ENCODE measurements around the gene RAB40B. TPM values are rescaled to one million over a fixed set of nuclear protein-coding genes. Genes with fewer than 3 reads are reported as not detected.

The RAB40B gene
- total RNA-seq, 1 donor from 2014 or later: 14.6 TPM

GRCh38 chr17:82702231-82702927 lies 3.9 kb upstream of the RAB40B start:
- H3K27ac Mint-ChIP-seq (ENCODE audit: unreplicated experiment): no peak overlapping the region
- H3K27me3 Mint-ChIP-seq (ENCODE audit: unreplicated experiment): peaks cover 4% of the 10 kb centered on the region
- H3K36me3 Mint-ChIP-seq (ENCODE audit: unreplicated experiment): no peaks in the 10 kb centered on the region
- TF ChIP-seq, protein P1, sequence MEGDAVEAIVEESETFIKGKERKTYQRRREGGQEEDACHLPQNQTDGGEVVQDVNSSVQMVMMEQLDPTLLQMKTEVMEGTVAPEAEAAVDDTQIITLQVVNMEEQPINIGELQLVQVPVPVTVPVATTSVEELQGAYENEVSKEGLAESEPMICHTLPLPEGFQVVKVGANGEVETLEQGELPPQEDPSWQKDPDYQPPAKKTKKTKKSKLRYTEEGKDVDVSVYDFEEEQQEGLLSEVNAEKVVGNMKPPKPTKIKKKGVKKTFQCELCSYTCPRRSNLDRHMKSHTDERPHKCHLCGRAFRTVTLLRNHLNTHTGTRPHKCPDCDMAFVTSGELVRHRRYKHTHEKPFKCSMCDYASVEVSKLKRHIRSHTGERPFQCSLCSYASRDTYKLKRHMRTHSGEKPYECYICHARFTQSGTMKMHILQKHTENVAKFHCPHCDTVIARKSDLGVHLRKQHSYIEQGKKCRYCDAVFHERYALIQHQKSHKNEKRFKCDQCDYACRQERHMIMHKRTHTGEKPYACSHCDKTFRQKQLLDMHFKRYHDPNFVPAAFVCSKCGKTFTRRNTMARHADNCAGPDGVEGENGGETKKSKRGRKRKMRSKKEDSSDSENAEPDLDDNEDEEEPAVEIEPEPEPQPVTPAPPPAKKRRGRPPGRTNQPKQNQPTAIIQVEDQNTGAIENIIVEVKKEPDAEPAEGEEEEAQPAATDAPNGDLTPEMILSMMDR (IDR thresholded peaks at IDR 0.05; ENCODE audit: partially characterized antibody, unreplicated experiment): no peak
- no peaks in the 10 kb centered on the region for H3K4me1 Mint-ChIP-seq (ENCODE audit: low read depth, unreplicated experiment)
- H3K9me3 Mint-ChIP-seq (ENCODE audit: unreplicated experiment): peaks cover 7% of the 10 kb centered on the region
- H3K4me3 Mint-ChIP-seq (ENCODE audit: unreplicated experiment): no peak overlapping the region
- DNase-seq: no peak

DNA sequence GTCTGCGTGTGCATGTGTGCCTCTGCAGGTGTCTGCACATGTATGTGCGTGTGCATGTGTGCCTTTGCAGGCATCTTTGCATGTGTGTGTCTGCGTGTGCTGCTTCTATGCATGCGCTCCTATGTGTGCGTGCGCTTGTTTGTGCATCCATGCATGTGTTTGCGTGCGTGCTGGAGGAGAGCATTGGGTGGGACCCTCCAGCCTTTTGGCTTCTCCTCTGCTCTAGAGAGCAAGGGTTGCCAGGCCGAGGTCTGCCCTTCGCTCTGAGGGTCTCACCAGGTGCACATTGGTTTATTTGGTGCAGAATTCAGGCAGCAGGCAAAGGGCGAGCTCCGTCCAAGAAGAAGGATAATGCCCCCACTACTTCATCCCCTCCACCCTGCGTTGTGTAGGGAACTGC lies 1.1 kb upstream of the RAB40B start:
- Mint-ChIP-seq H3K9me3 (ENCODE audit: unreplicated experiment) (peaks cover 12% of the 10 kb centered on the region), H3K36me3 (ENCODE audit: unreplicated experiment) (peaks cover 10% of the 10 kb centered on the region), H3K4me3 (ENCODE audit: unreplicated experiment) (peak overlapping the region; percentile 96), H3K27ac (ENCODE audit: unreplicated experiment) (peak overlapping the region; percentile 59), H3K4me1 (ENCODE audit: low read depth, unreplicated experiment) (no peaks in the 10 kb centered on the region), H3K27me3 (ENCODE audit: unreplicated experiment) (peaks cover 11% of the 10 kb centered on the region)
- TF ChIP-seq, protein P1 (IDR thresholded peaks at IDR 0.05; ENCODE audit: partially characterized antibody, unreplicated experiment): no peak
- DNase-seq: no peak

DNA sequence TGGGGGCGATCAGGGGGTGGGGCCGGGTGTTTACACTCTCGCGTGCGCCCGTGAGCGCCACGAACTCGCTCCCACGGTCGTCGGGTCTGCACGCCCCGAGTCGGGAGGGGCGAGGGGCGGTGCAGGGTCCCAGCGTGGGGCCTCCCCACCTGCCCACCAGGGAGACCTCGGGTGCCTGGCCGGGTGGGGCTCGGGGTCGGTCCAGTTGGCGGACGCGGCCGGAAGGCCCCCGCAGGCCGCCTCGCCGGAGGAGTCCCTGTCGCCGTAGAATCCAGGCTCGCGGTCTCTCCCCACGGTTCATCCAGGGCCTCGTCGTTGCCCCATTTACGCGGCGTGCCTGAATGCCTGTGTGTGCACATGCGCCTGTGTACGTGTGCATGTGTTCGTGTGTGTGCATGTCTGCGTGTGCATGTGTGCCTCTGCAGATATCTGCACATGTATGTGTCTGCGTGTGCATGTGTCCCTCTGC lies 510 bp upstream of the RAB40B start:
- peak overlapping the region; percentile 59 for H3K27ac Mint-ChIP-seq (ENCODE audit: unreplicated experiment)
- H3K27me3 Mint-ChIP-seq (ENCODE audit: unreplicated experiment): peaks cover 11% of the 10 kb centered on the region
- TF ChIP-seq, protein P1 (IDR thresholded peaks at IDR 0.05; ENCODE audit: partially characterized antibody, unreplicated experiment): no peak
- no peaks in the 10 kb centered on the region for H3K4me1 Mint-ChIP-seq (ENCODE audit: low read depth, unreplicated experiment)
- DNase-seq: no peak
- H3K9me3 Mint-ChIP-seq (ENCODE audit: unreplicated experiment): peaks cover 13% of the 10 kb centered on the region
- peaks cover 12% of the 10 kb centered on the region for H3K36me3 Mint-ChIP-seq (ENCODE audit: unreplicated experiment)
- peak overlapping the region; percentile 96 for H3K4me3 Mint-ChIP-seq (ENCODE audit: unreplicated experiment)

- no peak for DNase-seq
- TF ChIP-seq, protein P1 (IDR thresholded peaks at IDR 0.05; ENCODE audit: partially characterized antibody, unreplicated experiment): no peak
- peaks cover 12% of the 10 kb centered on the region for H3K36me3 Mint-ChIP-seq (ENCODE audit: unreplicated experiment)
- no peaks in the 10 kb centered on the region for H3K4me1 Mint-ChIP-seq (ENCODE audit: low read depth, unreplicated experiment)
- H3K27me3 Mint-ChIP-seq (ENCODE audit: unreplicated experiment): peaks cover 11% of the 10 kb centered on the region
- H3K9me3 Mint-ChIP-seq (ENCODE audit: unreplicated experiment): peaks cover 13% of the 10 kb centered on the region
- H3K4me3 Mint-ChIP-seq (ENCODE audit: unreplicated experiment): no peak overlapping the region
- no peak overlapping the region for H3K27ac Mint-ChIP-seq (ENCODE audit: unreplicated experiment)
Measured at GRCh38 chr17:82697808-82698064, 762 bp downstream of the RAB40B start.

DNA sequence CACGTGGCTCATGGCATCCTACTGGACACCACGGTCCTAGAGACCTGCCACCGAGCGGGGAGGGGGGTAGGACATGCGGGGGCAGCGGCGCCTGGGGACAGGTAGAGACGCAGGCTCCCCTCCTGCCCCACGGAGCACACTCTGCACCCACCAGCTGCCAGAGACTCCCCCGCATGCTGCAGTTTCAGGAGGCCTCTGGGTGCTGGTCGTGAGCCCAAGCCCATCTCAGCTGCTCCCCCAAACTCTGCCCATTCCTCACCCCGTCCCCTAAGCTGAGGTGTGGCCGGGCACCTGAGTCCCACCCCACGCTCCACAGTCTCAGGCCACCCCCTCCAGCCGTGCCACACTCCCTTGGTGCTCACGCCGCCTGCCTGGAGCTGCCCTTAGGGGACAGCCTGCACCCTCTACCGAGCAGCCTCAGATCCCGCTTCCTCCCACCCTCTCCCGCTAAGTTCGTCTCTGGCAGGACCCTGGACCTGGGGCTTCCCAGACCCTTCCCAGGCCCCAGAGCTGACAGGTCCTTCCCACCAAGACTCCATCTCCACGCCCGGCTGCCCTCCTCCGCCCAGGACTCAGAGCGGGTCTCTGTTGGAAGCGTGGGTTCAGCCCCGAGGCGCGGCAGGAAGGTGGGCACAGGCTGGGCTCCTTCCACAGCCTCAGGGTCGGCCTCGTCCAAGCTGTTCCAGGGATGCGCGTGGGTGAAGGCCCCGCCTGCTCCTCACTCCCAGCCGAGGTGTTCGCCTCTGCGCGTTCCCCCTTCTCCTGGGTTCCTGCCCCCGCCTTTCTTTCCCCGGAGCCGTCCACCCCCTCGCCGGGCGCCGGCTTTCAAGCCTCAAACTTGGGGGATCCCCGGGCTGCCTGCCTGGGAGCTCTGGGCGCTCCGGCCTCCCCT lies 1.3 kb downstream of the RAB40B start:
- H3K27ac Mint-ChIP-seq (ENCODE audit: unreplicated experiment): no peak overlapping the region
- TF ChIP-seq, protein P1 (IDR thresholded peaks at IDR 0.05; ENCODE audit: partially characterized antibody, unreplicated experiment): no peak
- H3K4me1 Mint-ChIP-seq (ENCODE audit: low read depth, unreplicated experiment): no peaks in the 10 kb centered on the region
- peaks cover 13% of the 10 kb centered on the region for H3K9me3 Mint-ChIP-seq (ENCODE audit: unreplicated experiment)
- H3K27me3 Mint-ChIP-seq (ENCODE audit: unreplicated experiment): peaks cover 10% of the 10 kb centered on the region
- peak overlapping the region; percentile 38 for H3K4me3 Mint-ChIP-seq (ENCODE audit: unreplicated experiment)
- H3K36me3 Mint-ChIP-seq (ENCODE audit: unreplicated experiment): peaks cover 12% of the 10 kb centered on the region
- DNase-seq: peak; percentile 33

Measured in glutamatergic neuron (in vitro differentiated cells).